CD4-positive, alpha-beta T cell (primary cell): ENCODE data around the gene LRRK2. TPM values are rescaled to one million over a fixed set of nuclear protein-coding genes. Genes with fewer than 3 reads are reported as not detected.

ENCODE experiments used
- ATAC-seq: fragments of 200-7000 bp; cut with Tn5 transposase; one replicate; pipeline ENCODE4 v1.10.0; 2022; ENCODE audit warnings: mild to moderate bottlenecking; ENCODE audit not compliant: poor library complexity
- CTCF ChIA-PET: fragments of 350-600 bp; sonication (Branson Sonifier 250); formaldehyde crosslinking; loops from one replicate; lab custom pipeline; 2021; ENCODE audit warnings: antibody characterized with exemption, inconsistent platforms; lab: Charles Lee
- POLR2A ChIA-PET: fragments of 350-600 bp; sonication (Branson Sonifier 250); formaldehyde crosslinking; loops from one replicate; lab custom pipeline; 2021; ENCODE audit warnings: antibody characterized with exemption, inconsistent platforms; lab: Charles Lee
- DNase-seq, 14 experiments: peaks; one replicate each; pipeline ENCODE4 v3.0.0-alpha.2; 2013 to 2020; ENCODE audit warnings: mixed read lengths in 2 of 14
- H3K27ac ChIP-seq, 2 donors: one replicate each; pipeline versions ENCODE4 v1.5.1 to v1.7.0; 2013; ENCODE audit warnings: low read length in 2 of 2, low read depth in 1 of 2, mild to moderate bottlenecking in 1 of 2
- H3K27me3 ChIP-seq, 2 experiments: 1 replicate in 1 of 2; 2 replicates in 1 of 2; pipeline versions ENCODE4 v1.6.1 to v1.7.0; 2013; ENCODE audit warnings: low read length in 2 of 2, control low read depth in 1 of 2, mild to moderate bottlenecking in 1 of 2, moderate library complexity in 1 of 2; ENCODE audit not compliant: insufficient read depth in 2 of 2, control insufficient read depth in 1 of 2
- H3K36me3 ChIP-seq: one replicate; pipeline ENCODE4 v1.6.1; 2013; ENCODE audit warnings: low read length, control low read depth; ENCODE audit not compliant: insufficient read depth
- H3K4me1 ChIP-seq: one replicate; pipeline ENCODE4 v1.6.1; 2013; ENCODE audit warnings: low read length, control low read depth; ENCODE audit not compliant: insufficient read depth
- H3K4me3 ChIP-seq: one replicate; pipeline ENCODE4 v1.5.1; 2013; ENCODE audit warnings: mild to moderate bottlenecking, low read length, moderate library complexity
- H3K9me3 ChIP-seq, 2 experiments: 1 replicate in 1 of 2; 2 replicates in 1 of 2; pipeline versions ENCODE4 v1.6.1 to v1.7.0; 2013; ENCODE audit warnings: low read length in 2 of 2, mild to moderate bottlenecking in 2 of 2, control low read depth in 1 of 2, moderate library complexity in 1 of 2; ENCODE audit not compliant: control insufficient read depth in 1 of 2, insufficient read depth in 1 of 2
- H3K27ac Mint-ChIP-seq: one replicate; pipeline ENCODE4 v1.8.0; 2020; ENCODE audit warnings: mixed read lengths
- H3K27me3 Mint-ChIP-seq: one replicate; pipeline ENCODE4 v1.8.0; 2021; ENCODE audit warnings: mixed read lengths
- H3K36me3 Mint-ChIP-seq: one replicate; pipeline ENCODE4 v1.8.0; 2021; ENCODE audit warnings: low read depth, mixed read lengths
- H3K4me1 Mint-ChIP-seq: one replicate; pipeline ENCODE4 v1.8.0; 2021; ENCODE audit warnings: low read depth, mixed read lengths
- H3K4me3 Mint-ChIP-seq: one replicate; pipeline ENCODE4 v1.8.0; 2020; ENCODE audit warnings: mild to moderate bottlenecking, mixed read lengths
- H3K9me3 Mint-ChIP-seq: one replicate; pipeline ENCODE4 v1.8.0; 2020; ENCODE audit warnings: mixed read lengths
- intact Hi-C, 2 experiments: fragments of 100-400 bp; cut with DNase I in 1 of 2; cut with micrococcal nuclease in 1 of 2; formaldehyde crosslinking; loops; one replicate each; pipeline versions ENCODE4 v1.15.1 to v1.9.0; 2023 to 2025; cut with DNase I, micrococcal nuclease
- total RNA-seq, 174 experiments: library from RNA in 2 of 174; stranded (reverse) in 2 of 174; gene quantifications; one replicate each; pipeline ENCODE4 v1.2.3 and lab custom pipeline; 2021 to 2026
- TF ChIP-seq, protein P1 (sequence below): fragments of 200-600 bp; IDR thresholded peaks from one replicate; pipeline ENCODE4 v1.8.0; 2022; ENCODE audit warnings: antibody characterized with exemption, mild to moderate bottlenecking

Gene LRRK2
- total RNA-seq, 2 experiments from 2014 or later = 0.42 to 0.60 TPM

DNA sequence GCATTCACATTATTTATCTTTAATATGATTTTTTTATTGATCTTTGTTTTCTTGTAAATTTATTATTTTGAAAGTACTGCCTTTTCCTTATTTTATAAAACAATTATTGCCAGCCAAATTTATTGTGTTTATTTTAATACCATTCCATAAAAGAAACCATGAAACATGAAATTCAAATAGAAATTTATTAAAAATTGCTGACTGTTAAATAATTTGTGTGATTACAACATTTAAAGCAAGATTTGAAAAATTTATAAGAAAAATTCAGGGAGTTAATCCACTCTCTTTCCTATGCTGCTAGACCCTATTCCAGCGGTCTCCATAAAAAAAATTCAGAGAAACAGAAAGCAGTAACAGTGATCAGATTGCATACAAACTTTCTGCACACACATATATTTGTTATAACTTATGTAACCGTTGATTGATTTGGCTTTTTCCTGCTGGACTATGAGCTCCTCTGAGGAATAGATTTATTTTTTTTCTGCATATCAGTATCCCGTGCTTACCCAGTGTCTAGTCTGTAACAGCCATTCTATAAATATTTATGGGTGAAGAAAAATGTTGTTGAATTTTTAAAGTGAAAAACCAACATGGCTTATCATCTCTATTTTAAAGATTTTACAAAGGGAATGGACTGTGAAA is 68.1 kb downstream of the LRRK2 start:
- no peaks in the 10 kb centered on the region for H3K4me1 ChIP-seq
- Mint-ChIP-seq H3K9me3 (no peaks in the 10 kb centered on the region), H3K27ac (no peak overlapping the region), H3K4me1 (no peaks in the 10 kb centered on the region), H3K27me3 (no peaks in the 10 kb centered on the region), H3K4me3 (no peak overlapping the region), H3K36me3 (no peaks in the 10 kb centered on the region)
- DNase-seq = no peak
- CTCF ChIA-PET = no interaction called here
- POLR2A ChIA-PET = no interaction called here
- no peaks in the 10 kb centered on the region for H3K27me3 ChIP-seq
- TF ChIP-seq, protein P1, sequence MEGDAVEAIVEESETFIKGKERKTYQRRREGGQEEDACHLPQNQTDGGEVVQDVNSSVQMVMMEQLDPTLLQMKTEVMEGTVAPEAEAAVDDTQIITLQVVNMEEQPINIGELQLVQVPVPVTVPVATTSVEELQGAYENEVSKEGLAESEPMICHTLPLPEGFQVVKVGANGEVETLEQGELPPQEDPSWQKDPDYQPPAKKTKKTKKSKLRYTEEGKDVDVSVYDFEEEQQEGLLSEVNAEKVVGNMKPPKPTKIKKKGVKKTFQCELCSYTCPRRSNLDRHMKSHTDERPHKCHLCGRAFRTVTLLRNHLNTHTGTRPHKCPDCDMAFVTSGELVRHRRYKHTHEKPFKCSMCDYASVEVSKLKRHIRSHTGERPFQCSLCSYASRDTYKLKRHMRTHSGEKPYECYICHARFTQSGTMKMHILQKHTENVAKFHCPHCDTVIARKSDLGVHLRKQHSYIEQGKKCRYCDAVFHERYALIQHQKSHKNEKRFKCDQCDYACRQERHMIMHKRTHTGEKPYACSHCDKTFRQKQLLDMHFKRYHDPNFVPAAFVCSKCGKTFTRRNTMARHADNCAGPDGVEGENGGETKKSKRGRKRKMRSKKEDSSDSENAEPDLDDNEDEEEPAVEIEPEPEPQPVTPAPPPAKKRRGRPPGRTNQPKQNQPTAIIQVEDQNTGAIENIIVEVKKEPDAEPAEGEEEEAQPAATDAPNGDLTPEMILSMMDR = no peak
- H3K4me3 ChIP-seq = no peak overlapping the region
- intact Hi-C loops = no loop called here
- H3K9me3 ChIP-seq = no peaks in the 10 kb centered on the region
- ATAC-seq = no peak
- H3K27ac ChIP-seq = no peak overlapping the region
- H3K36me3 ChIP-seq = no peaks in the 10 kb centered on the region

DNA sequence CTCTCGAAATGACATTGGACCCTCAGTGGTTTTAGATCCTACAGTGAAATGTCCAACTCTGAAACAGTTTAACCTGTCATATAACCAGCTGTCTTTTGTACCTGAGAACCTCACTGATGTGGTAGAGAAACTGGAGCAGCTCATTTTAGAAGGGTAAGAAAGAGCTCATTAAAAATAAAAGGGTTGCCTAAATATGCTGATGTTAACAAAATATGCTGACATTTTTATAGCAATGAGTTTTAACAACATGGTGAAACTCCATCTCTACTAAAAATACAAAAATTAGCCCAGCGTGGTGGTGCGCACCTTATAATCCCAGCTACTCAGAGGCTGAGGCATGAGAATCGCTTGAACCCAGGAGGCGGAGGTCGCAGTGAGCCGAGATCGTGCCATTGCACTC is 73.5 kb downstream of the LRRK2 start:
- Mint-ChIP-seq H3K27ac (no peak overlapping the region), H3K36me3 (no peaks in the 10 kb centered on the region), H3K4me3 (no peak overlapping the region), H3K4me1 (no peaks in the 10 kb centered on the region), H3K27me3 (no peaks in the 10 kb centered on the region), H3K9me3 (no peaks in the 10 kb centered on the region)
- Histone ChIP-seq H3K4me3 (no peak overlapping the region), H3K9me3 (no peaks in the 10 kb centered on the region), H3K36me3 (no peaks in the 10 kb centered on the region), H3K27me3 (no peaks in the 10 kb centered on the region), H3K4me1 (no peaks in the 10 kb centered on the region), H3K27ac (no peak overlapping the region)
- CTCF ChIA-PET = no interaction called here
- TF ChIP-seq, protein P1 = no peak
- ATAC-seq (no peak), DNase-seq (no peak)
- POLR2A ChIA-PET = no interaction called here
- intact Hi-C loops = no loop called here

DNA sequence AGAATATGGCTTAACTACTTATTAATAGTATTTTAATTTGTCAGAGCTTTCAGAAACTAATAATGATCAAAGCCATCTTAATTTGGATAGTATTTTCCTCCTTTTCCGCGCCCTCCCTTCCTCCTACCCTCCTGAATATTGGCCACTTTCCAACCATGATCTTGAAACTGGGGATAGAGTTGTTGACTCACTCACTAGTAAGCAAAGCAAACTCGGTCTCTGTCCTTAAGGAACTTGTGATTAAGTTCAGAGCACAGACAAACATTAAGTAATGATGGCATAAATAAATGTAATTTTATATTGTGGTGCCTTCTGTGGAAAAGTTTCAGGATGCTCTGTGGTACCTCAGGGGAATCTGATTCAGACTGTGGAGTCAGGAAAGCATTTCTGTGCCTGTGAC is 75.7 kb downstream of the LRRK2 start:
- Histone ChIP-seq H3K9me3 (no peaks in the 10 kb centered on the region), H3K36me3 (no peaks in the 10 kb centered on the region), H3K4me1 (no peaks in the 10 kb centered on the region), H3K27me3 (no peaks in the 10 kb centered on the region), H3K4me3 (no peak overlapping the region), H3K27ac (no peak overlapping the region)
- TF ChIP-seq, protein P1 = no peak
- no peak for ATAC-seq
- Mint-ChIP-seq H3K36me3 (no peaks in the 10 kb centered on the region), H3K9me3 (no peaks in the 10 kb centered on the region), H3K27ac (no peak overlapping the region), H3K4me3 (no peak overlapping the region), H3K27me3 (no peaks in the 10 kb centered on the region), H3K4me1 (no peaks in the 10 kb centered on the region)
- intact Hi-C loops = no loop called here
- CTCF ChIA-PET = no interaction called here
- no peak for DNase-seq
- POLR2A ChIA-PET = no interaction called here
